ENCODE data around the gene RHCE.

- TF ChIP-seq CTCF (IDR thresholded peaks at IDR 0.05) (no peak), POLR2A (IDR thresholded peaks at IDR 0.05) (no peak), POLR2AphosphoS5 (IDR thresholded peaks at IDR 0.05) (no peak)
Observed at GRCh38 chr1:25462732-25463131, 42.1 kb upstream of the RHCE start.

All from breast epithelium (tissue), 3 donors.